Parathyroid adenoma (tissue), 2 donors: ENCODE results near the gene CLC.
"Not testable (repeated sequence)": the region's sequence is repeated elsewhere in the genome, so short reads cannot be mapped to it uniquely, and the experiment has no call there.

Experiments used
- H2AFZ ChIP-seq: fragments of 300-600 bp; sonication (generic); one replicate; pipeline ENCODE4 v1.7.0; 2017; ENCODE audit warnings: antibody characterized with exemption, mild to moderate bottlenecking
- H3K27ac ChIP-seq: fragments of 300-600 bp; sonication (generic); one replicate; pipeline ENCODE4 v1.7.0; 2017
- H3K27me3 ChIP-seq: fragments of 300-600 bp; sonication (generic); one replicate; pipeline ENCODE4 v1.7.0; 2017; ENCODE audit warnings: low read length; ENCODE audit not compliant: control insufficient read depth, insufficient read depth
- H3K36me3 ChIP-seq: fragments of 300-600 bp; sonication (generic); one replicate; pipeline ENCODE4 v1.7.0; 2017; ENCODE audit warnings: low read length; ENCODE audit not compliant: control insufficient read depth, insufficient read depth
- H3K4me1 ChIP-seq: fragments of 300-600 bp; sonication (generic); one replicate; pipeline ENCODE4 v1.7.0; 2017; ENCODE audit warnings: control low read depth
- H3K4me2 ChIP-seq: fragments of 300-600 bp; sonication (generic); one replicate; pipeline ENCODE4 v1.7.0; 2017; ENCODE audit warnings: low read length
- H3K4me3 ChIP-seq: fragments of 300-600 bp; sonication (generic); one replicate; pipeline ENCODE4 v1.7.0; 2017; ENCODE audit warnings: low read depth, low read length
- H3K79me2 ChIP-seq: fragments of 300-600 bp; sonication (generic); one replicate; pipeline ENCODE4 v1.7.0; 2017; ENCODE audit warnings: control low read depth
- H3K9ac ChIP-seq: fragments of 300-600 bp; sonication (generic); one replicate; pipeline ENCODE4 v1.7.0; 2017; ENCODE audit warnings: mild to moderate bottlenecking
- H3K9me3 ChIP-seq: fragments of 300-600 bp; sonication (generic); one replicate; pipeline ENCODE4 v1.7.0; 2017; ENCODE audit warnings: low read length; ENCODE audit not compliant: control insufficient read depth
- CTCF ChIP-seq: fragments of 300-600 bp; sonication (generic); IDR thresholded peaks from one replicate; pipeline ENCODE4 v1.7.0; 2017; ENCODE audit warnings: antibody characterized with exemption, mild to moderate bottlenecking
- donor health status: primary hyperparathyroidism.

The CLC gene

GRCh38 chr19:39696387-39696786 lies 41.4 kb downstream of the CLC start:
- no peak overlapping the region for H3K4me2 ChIP-seq
- H2AFZ ChIP-seq = no peak overlapping the region
- no peaks in the 10 kb centered on the region for H3K4me1 ChIP-seq
- H3K9ac ChIP-seq = no peak overlapping the region
- H3K36me3 ChIP-seq = no peaks in the 10 kb centered on the region
- H3K27ac ChIP-seq = no peak overlapping the region
- no peak for TF ChIP-seq CTCF
- H3K4me3 ChIP-seq = no peak overlapping the region
- no peaks in the 10 kb centered on the region for H3K9me3 ChIP-seq
- no peaks in the 10 kb centered on the region for H3K27me3 ChIP-seq
- H3K79me2 ChIP-seq = no peaks in the 10 kb centered on the region

- Histone ChIP-seq H3K27me3 (no peaks in the 10 kb centered on the region), H3K4me1 (no peaks in the 10 kb centered on the region), H3K4me2 (no peak overlapping the region), H3K36me3 (no peaks in the 10 kb centered on the region), H3K4me3 (no peak overlapping the region), H2AFZ (no peak overlapping the region), H3K79me2 (no peaks in the 10 kb centered on the region), H3K9me3 (no peaks in the 10 kb centered on the region), H3K27ac (no peak overlapping the region), H3K9ac (no peak overlapping the region)
- no peak for TF ChIP-seq CTCF
Observed at GRCh38 chr19:39695759-39696158, 42.1 kb downstream of the CLC start.

GRCh38 chr19:39692822-39693221 lies 45.0 kb downstream of the CLC start:
- Histone ChIP-seq H3K9ac (no peak overlapping the region), H3K79me2 (no peaks in the 10 kb centered on the region), H3K4me1 (no peaks in the 10 kb centered on the region), H3K9me3 (no peaks in the 10 kb centered on the region), H3K36me3 (no peaks in the 10 kb centered on the region), H2AFZ (no peak overlapping the region), H3K4me2 (no peak overlapping the region), H3K27ac (no peak overlapping the region), H3K27me3 (no peaks in the 10 kb centered on the region), H3K4me3 (no peak overlapping the region)
- TF ChIP-seq CTCF = no peak

- no peaks in the 10 kb centered on the region for H3K36me3 ChIP-seq
- no peak overlapping the region for H3K27ac ChIP-seq
- H3K9me3 ChIP-seq = no peaks in the 10 kb centered on the region
- H3K79me2 ChIP-seq = no peaks in the 10 kb centered on the region
- no peak overlapping the region for H3K4me2 ChIP-seq
- no peak overlapping the region for H3K9ac ChIP-seq
- H3K4me1 ChIP-seq = no peaks in the 10 kb centered on the region
- no peak for TF ChIP-seq CTCF
- H3K27me3 ChIP-seq = no peaks in the 10 kb centered on the region
- H2AFZ ChIP-seq = no peak overlapping the region
- H3K4me3 ChIP-seq = no peak overlapping the region
Observed at GRCh38 chr19:39692166-39692565, 45.7 kb downstream of the CLC start.

DNA sequence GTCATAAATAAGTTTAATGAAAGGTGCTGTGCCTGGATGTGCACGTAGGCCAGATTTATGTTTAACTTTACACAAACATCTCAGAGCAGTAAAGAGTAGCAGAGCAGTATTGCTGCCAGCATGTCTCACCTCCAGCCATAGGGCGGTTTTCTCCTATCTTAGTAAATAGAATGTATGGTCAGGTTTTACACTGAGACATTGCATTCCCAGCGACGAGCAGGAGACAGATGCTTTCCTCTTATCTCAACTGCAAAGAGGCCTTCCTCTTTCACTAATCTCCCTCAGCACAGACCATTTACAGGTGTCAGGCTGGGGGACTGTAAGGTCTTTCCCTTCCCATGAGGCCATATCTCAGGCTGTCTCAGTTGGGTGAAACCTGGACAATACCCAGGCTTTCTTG lies 49.2 kb downstream of the CLC start:
- H3K36me3 ChIP-seq, H2AFZ ChIP-seq, H3K9me3 ChIP-seq, H3K4me2 ChIP-seq, H3K79me2 ChIP-seq, H3K27ac ChIP-seq, H3K27me3 ChIP-seq, H3K9ac ChIP-seq, H3K4me3 ChIP-seq, H3K4me1 ChIP-seq: not testable (repeated sequence)
